Measurements from ENCODE around the gene NKX1-1. TPM values are rescaled to one million over a fixed set of nuclear protein-coding genes. Genes with fewer than 3 reads are reported as not detected.

NKX1-1 gene
- total and polyA plus RNA-seq, 2 of the 8 experiments (the other 6 are each of a cell fraction or from before 2014, with no cell fraction given) = not detected

- TF ChIP-seq ATF2 (IDR thresholded peaks at IDR 0.05; ENCODE audit: low read length) (no peak), SIX5 (IDR thresholded peaks at IDR 0.05; ENCODE audit: low read depth, low read length) (no peak)
These were observed 25.7 kb downstream of the NKX1-1 start (continued) for GRCh38 chr4:1380368-1381151.

Data from H1 (cell line).